OCI-LY7 (cell line): ENCODE measurements around the gene CMAS. TPM values are rescaled to one million over a fixed set of nuclear protein-coding genes. Genes with fewer than 3 reads are reported as not detected.
"Not testable (repeated sequence)": the region's sequence is repeated elsewhere in the genome, so short reads cannot be mapped to it uniquely, and the experiment has no call there.

ENCODE experiments used
- BruUV-seq: library from RNA; stranded (reverse); fragments of 400-500 nt; replicated peaks from 2 replicates; lab custom pipeline; 2021; lab: Mats Ljungman, UMichigan
- CTCF ChIA-PET: fragments of 300-600 bp; sonication (Branson Sonifier 250); formaldehyde crosslinking; loops from one replicate; lab custom pipeline; 2022; ENCODE audit warnings: antibody characterized with exemption; ENCODE audit not compliant: unreplicated experiment; lab: Charles Lee
- POLR2A ChIA-PET: fragments of 300-600 bp; sonication (Branson Sonifier 250); formaldehyde crosslinking; loops from one replicate; lab custom pipeline; 2022; ENCODE audit warnings: antibody characterized with exemption; lab: Charles Lee
- DNase-seq: peaks from one replicate; pipeline ENCODE4 v3.0.0-alpha.2; 2015; ENCODE audit warnings: low spot score
- H2AFZ ChIP-seq: fragments of 200-600 bp; sonication (generic), shearing (Covaris generic); 2 replicates; pipeline ENCODE4 v1.6.1; 2014; ENCODE audit warnings: mild to moderate bottlenecking, antibody characterized with exemption, low read length, moderate library complexity
- H3K27ac ChIP-seq: fragments of 200-600 bp; sonication (generic); 2 replicates; pipeline ENCODE4 v1.5.1; 2014; ENCODE audit warnings: mixed run types, low read depth, mild to moderate bottlenecking, moderate library complexity, low read length, inconsistent platforms; ENCODE audit not compliant: poor library complexity, severe bottlenecking
- H3K36me3 ChIP-seq: fragments of 200-600 bp; sonication (generic); 2 replicates; pipeline ENCODE4 v1.6.1; 2014; ENCODE audit warnings: mild to moderate bottlenecking, antibody characterized with exemption, low read length, moderate library complexity, mixed read lengths; ENCODE audit not compliant: insufficient read depth
- H3K4me1 ChIP-seq: fragments of 200-600 bp; sonication (generic); 2 replicates; pipeline ENCODE4 v1.5.1; 2014; ENCODE audit warnings: mild to moderate bottlenecking, low read length; ENCODE audit not compliant: insufficient read depth, poor library complexity, severe bottlenecking
- H3K4me2 ChIP-seq: fragments of 200-600 bp; sonication (generic); 2 replicates; pipeline ENCODE4 v1.6.1; 2014; ENCODE audit warnings: mild to moderate bottlenecking, low read length
- H3K4me3 ChIP-seq: fragments of 200-600 bp; sonication (generic); 2 replicates; pipeline ENCODE4 v1.5.1; 2014; ENCODE audit warnings: mild to moderate bottlenecking, low read depth, low read length; ENCODE audit not compliant: poor library complexity, severe bottlenecking
- H3K79me2 ChIP-seq: fragments of 200-600 bp; sonication (generic); 2 replicates; pipeline ENCODE4 v1.6.1; 2016; ENCODE audit warnings: low read depth, mild to moderate bottlenecking, low read length, moderate library complexity, mixed read lengths; ENCODE audit not compliant: insufficient read depth
- H3K9me2 ChIP-seq: fragments of 200-600 bp; sonication (generic); 2 replicates; pipeline ENCODE4 v1.6.1; 2016; ENCODE audit warnings: mild to moderate bottlenecking, low read length, mixed read lengths; ENCODE audit not compliant: insufficient read depth
- H3K9me3 ChIP-seq: fragments of 200-600 bp; sonication (generic); 2 replicates; pipeline ENCODE4 v1.6.1; 2014; ENCODE audit warnings: mild to moderate bottlenecking, mixed run types, low read length, mixed read lengths
- H4K20me1 ChIP-seq: fragments of 200-600 bp; sonication (generic); 2 replicates; pipeline ENCODE4 v1.6.1; 2014; ENCODE audit warnings: mild to moderate bottlenecking, antibody characterized with exemption, low read length, moderate library complexity, mixed read lengths; ENCODE audit not compliant: insufficient read depth
- CTCF ChIP-seq: fragments of 200-600 bp; sonication (generic); conservative IDR thresholded peaks from 2 replicates; pipeline ENCODE4 v1.5.1; 2014; ENCODE audit warnings: mild to moderate bottlenecking, antibody characterized with exemption, low read length, moderate library complexity, mixed read lengths
- EZH2phosphoT487 ChIP-seq: fragments of 200-600 bp; sonication (generic); IDR thresholded peaks from 2 replicates; pipeline ENCODE4 v1.6.1; 2018; ENCODE audit warnings: low read depth, borderline replicate concordance, mild to moderate bottlenecking, mixed run types, antibody characterized with exemption, low read length, moderate library complexity, mixed read lengths
- intact Hi-C: fragments of 100-400 bp; cut with micrococcal nuclease; formaldehyde crosslinking; loops from one replicate; pipeline ENCODE4 v1.10.0; 2022; ENCODE audit not compliant: unreplicated experiment
- total RNA-seq, 2 experiments: library from RNA; depleted of rRNA in 1 of 2; stranded (reverse); fragments of >200 nt in 1 of 2; shearing (Covaris generic) in 1 of 2; gene quantifications; 2 replicates each; pipeline ENCODE4 v1.2.3, GENCODE V29; 2014 to 2022

The CMAS gene
- total RNA-seq, 2 experiments from 2014 or later, result 22.2 to 41.1 TPM

GRCh38 chr12:22016982-22017381 is 29.0 kb upstream of the CMAS start:
- no peak overlapping the region for H3K27ac ChIP-seq
- no peaks in the 10 kb centered on the region for H3K9me2 ChIP-seq
- H3K36me3 ChIP-seq, result no peaks in the 10 kb centered on the region
- no peak overlapping the region for H2AFZ ChIP-seq
- H3K79me2 ChIP-seq, result no peaks in the 10 kb centered on the region
- TF ChIP-seq CTCF (no peak), EZH2phosphoT487 (no peak)
- no peaks in the 10 kb centered on the region for H3K9me3 ChIP-seq
- no peak overlapping the region for H3K4me2 ChIP-seq
- intact Hi-C loops, result loop anchor here (10.0 kb wide), 1 partner anchor 772 kb away; no protein-coding TSS in a partner anchor
- no peaks in the 10 kb centered on the region for H4K20me1 ChIP-seq
- no TSS peak for BruUV-seq
- DNase-seq, result no peak
- no peaks in the 10 kb centered on the region for H3K4me1 ChIP-seq
- no peak overlapping the region for H3K4me3 ChIP-seq
- POLR2A ChIA-PET, result interaction anchor here (1.1 kb wide), 1 partner anchor 17 kb away, joined by 3 read pairs; no protein-coding TSS in a partner anchor
- CTCF ChIA-PET, result no interaction called here

DNA sequence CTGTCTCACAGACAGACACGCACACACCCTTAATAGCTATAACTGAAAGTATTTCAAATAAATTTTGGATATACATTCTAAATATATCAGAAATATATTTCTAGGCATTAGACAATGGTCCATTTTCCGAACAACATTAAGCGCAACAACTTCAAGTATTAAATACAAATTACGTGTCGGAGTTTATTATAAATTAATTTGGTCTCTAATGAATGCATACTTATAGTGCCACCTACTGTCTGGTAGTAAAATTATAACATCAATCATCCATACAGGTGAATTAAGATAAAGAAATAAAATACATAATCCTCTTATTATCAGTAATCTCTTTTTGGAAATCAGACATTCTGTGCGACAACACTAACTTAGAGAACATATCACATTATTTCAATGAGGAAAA is 27.2 kb upstream of the CMAS start:
- H3K4me2 ChIP-seq, result no peak overlapping the region
- no peak for TF ChIP-seq EZH2phosphoT487
- TF ChIP-seq CTCF, result peak; percentile 83
- no peaks in the 10 kb centered on the region for H3K4me1 ChIP-seq
- H3K9me2 ChIP-seq, result no peaks in the 10 kb centered on the region
- H3K9me3 ChIP-seq, result no peaks in the 10 kb centered on the region
- H4K20me1 ChIP-seq, result no peaks in the 10 kb centered on the region
- BruUV-seq, result no TSS peak
- POLR2A ChIA-PET, result interaction anchor here (1.0 kb wide), 1 partner anchor 28 kb away, joined by 3 read pairs; no protein-coding TSS in a partner anchor
- intact Hi-C loops, result loop anchor here (2.0 to 10.0 kb wide), 2 partner anchors 320 to 774 kb away; no protein-coding TSS in a partner anchor
- CTCF ChIA-PET, result interaction anchor here (0.8 kb wide), 1 partner anchor 29 kb away, joined by 3 read pairs; no protein-coding TSS in a partner anchor
- no peak overlapping the region for H3K27ac ChIP-seq
- no peak overlapping the region for H2AFZ ChIP-seq
- H3K4me3 ChIP-seq, result no peak overlapping the region
- H3K36me3 ChIP-seq, result no peaks in the 10 kb centered on the region
- DNase-seq, result no peak
- no peaks in the 10 kb centered on the region for H3K79me2 ChIP-seq

- DNase-seq, POLR2A ChIA-PET: not testable (repeated sequence)
These were observed 22.5 kb upstream of the CMAS start for GRCh38 chr12:22023489-22023888.

More at GRCh38 chr12:22023489-22023888, 22.5 kb upstream of the CMAS start:
- H3K27ac ChIP-seq, H3K9me2 ChIP-seq, H3K79me2 ChIP-seq, H3K4me3 ChIP-seq, H2AFZ ChIP-seq, H3K4me1 ChIP-seq, BruUV-seq, H4K20me1 ChIP-seq, H3K4me2 ChIP-seq, CTCF ChIA-PET, intact Hi-C loops, H3K9me3 ChIP-seq, H3K36me3 ChIP-seq: not testable (repeated sequence)
